RWPE2 (cell line): ENCODE data around the gene CASQ1.

ENCODE experiments used
- ATAC-seq: fragments of 200-7000 bp; cut with Tn5 transposase; 3 replicates; pipeline ENCODE4 v1.9.1; 2021; ENCODE audit warnings: low read depth
- DNase-seq: peaks from one replicate; pipeline ENCODE4 v3.0.0-alpha.2; 2020; ENCODE audit warnings: low spot score
- H3K27ac ChIP-seq: fragments of 450-650 bp; 2 replicates; pipeline ENCODE4 v1.5.1; 2017; ENCODE audit warnings: mild to moderate bottlenecking; ENCODE audit not compliant: poor library complexity, severe bottlenecking
- H3K27me3 ChIP-seq: fragments of 250-450 bp; sonication (Bioruptor Pico); 2 replicates; pipeline ENCODE4 v1.5.1; 2021; ENCODE audit warnings: mild to moderate bottlenecking, moderate library complexity; ENCODE audit not compliant: insufficient read depth, poor library complexity, severe bottlenecking
- H3K36me3 ChIP-seq: fragments of 250-450 bp; sonication (Bioruptor Pico); 2 replicates; pipeline ENCODE4 v1.5.1; 2020; ENCODE audit warnings: low read depth, mild to moderate bottlenecking, moderate library complexity
- H3K4me1 ChIP-seq: fragments of 250-450 bp; sonication (Bioruptor Pico); 2 replicates; pipeline ENCODE4 v1.5.1; 2021; ENCODE audit warnings: mild to moderate bottlenecking, moderate library complexity; ENCODE audit not compliant: insufficient read depth, poor library complexity, severe bottlenecking
- H3K4me3 ChIP-seq: fragments of 250-450 bp; sonication (Bioruptor Pico); 2 replicates; pipeline ENCODE4 v1.5.1; 2021; ENCODE audit warnings: mild to moderate bottlenecking, moderate library complexity; ENCODE audit not compliant: severe bottlenecking
- H3K9me3 ChIP-seq: fragments of 250-450 bp; sonication (Bioruptor Pico); 2 replicates; pipeline ENCODE4 v1.5.1; 2021; ENCODE audit warnings: mild to moderate bottlenecking, moderate library complexity; ENCODE audit not compliant: severe bottlenecking
- CTCF ChIP-seq: fragments of 450-650 bp; IDR thresholded peaks from one replicate; pipeline ENCODE4 v1.5.1; 2017; ENCODE audit warnings: mild to moderate bottlenecking, moderate library complexity; ENCODE audit not compliant: poor library complexity, severe bottlenecking

CASQ1 gene

DNA sequence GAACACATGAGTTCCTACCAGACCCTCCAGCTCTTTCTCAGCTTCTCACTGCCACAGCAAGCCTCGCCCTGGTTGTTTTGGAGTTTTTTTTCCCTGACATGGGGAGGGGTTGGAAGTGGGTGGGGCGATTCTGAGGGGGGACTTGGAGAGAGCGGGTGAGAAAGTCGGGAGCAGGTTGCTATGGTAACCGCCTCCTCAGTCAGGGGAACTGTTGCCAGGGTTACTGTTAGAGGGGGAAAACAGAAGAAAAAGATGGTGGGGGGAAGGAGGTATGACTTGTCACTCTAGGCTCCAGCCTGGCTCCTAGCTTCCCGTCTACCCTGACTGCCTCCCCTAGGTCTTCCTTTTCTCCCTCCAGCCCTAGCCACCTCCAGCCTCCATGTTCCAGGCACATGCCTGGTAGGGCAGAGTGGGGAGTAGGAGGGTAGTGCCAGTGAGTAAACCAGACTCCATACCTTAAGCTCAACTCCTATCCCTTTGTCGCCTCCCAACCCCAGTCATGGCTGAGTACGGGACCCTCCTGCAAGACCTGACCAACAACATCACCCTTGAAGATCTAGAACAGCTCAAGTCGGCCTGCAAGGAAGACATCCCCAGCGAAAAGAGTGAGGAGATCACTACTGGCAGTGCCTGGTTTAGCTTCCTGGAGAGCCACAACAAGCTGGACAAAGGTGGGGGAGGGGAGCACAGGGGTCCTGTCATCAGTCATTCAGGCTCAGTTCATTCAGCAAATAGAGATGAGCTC, 20.8 kb downstream of the CASQ1 start:
- no peak overlapping the region for H3K4me3 ChIP-seq
- H3K9me3 ChIP-seq = no peaks in the 10 kb centered on the region
- H3K36me3 ChIP-seq = peaks cover 86% of the 10 kb centered on the region
- DNase-seq = no peak
- ATAC-seq = no peak
- no peak for TF ChIP-seq CTCF
- no peaks in the 10 kb centered on the region for H3K27me3 ChIP-seq
- peaks cover 4% of the 10 kb centered on the region for H3K4me1 ChIP-seq
- H3K27ac ChIP-seq = no peak overlapping the region

DNA sequence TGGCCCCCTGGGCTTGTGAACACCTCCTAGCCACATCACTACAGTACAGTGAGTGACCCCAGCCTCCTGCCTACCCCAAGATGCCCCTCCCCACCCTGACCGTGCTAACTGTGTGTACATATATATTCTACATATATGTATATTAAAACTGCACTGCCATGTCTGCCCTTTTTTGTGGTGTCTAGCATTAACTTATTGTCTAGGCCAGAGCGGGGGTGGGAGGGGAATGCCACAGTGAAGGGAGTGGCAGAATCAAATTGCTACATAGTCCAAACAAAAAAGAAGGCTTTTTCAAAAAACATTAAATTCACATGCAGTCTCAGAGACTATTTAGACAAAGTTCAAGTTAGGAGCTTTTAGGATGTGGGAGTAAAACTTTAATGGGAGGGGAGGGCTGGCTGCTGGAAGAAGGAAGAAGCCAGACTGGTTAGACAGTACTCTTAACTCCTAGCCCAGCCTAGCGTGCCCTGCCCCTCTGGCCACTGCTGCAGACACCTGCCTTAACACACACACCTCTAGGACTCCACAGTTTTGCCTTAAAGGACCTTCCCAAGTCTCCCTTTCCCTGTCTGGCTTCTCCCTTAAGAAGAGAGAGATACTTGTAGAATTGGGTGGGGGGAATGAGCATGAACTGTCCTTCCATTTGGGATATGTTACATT, 24.2 kb downstream of the CASQ1 start:
- Histone ChIP-seq H3K27ac (no peak overlapping the region), H3K9me3 (no peaks in the 10 kb centered on the region), H3K4me1 (no peaks in the 10 kb centered on the region), H3K27me3 (no peaks in the 10 kb centered on the region), H3K36me3 (peaks cover 83% of the 10 kb centered on the region), H3K4me3 (no peak overlapping the region)
- DNase-seq = no peak
- TF ChIP-seq CTCF = no peak
- ATAC-seq = no peak

DNA sequence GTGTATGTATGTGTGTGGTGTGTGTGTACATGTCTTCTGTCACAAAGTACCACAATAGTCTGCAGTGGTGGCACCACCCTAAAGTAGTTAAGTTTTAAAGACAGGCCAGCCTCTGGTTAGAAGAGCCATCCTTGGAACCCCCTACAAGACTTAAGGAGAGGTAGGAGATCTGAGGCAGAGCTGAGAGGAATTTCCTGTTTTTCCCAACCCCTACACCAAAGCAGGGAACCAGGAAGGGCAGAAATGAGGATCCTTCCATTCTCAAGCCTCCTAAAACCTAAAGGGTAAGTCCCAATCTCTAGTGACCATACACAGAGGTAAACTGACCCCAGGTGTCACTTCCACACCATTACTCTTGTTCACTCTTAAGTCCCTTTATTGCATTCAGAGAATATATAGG, 25.9 kb downstream of the CASQ1 start:
- DNase-seq (no peak), ATAC-seq (no peak)
- Histone ChIP-seq H3K27me3 (no peaks in the 10 kb centered on the region), H3K4me1 (no peaks in the 10 kb centered on the region), H3K9me3 (no peaks in the 10 kb centered on the region), H3K36me3 (peaks cover 78% of the 10 kb centered on the region), H3K4me3 (no peak overlapping the region), H3K27ac (no peak overlapping the region)
- TF ChIP-seq CTCF = no peak

- no peaks in the 10 kb centered on the region for H3K9me3 ChIP-seq
- no peak overlapping the region for H3K4me3 ChIP-seq
- peak overlapping the region; percentile 32 for H3K27ac ChIP-seq
- H3K4me1 ChIP-seq = no peaks in the 10 kb centered on the region
- no peaks in the 10 kb centered on the region for H3K27me3 ChIP-seq
- no peak for TF ChIP-seq CTCF
- ATAC-seq (peak; percentile 72), DNase-seq (no peak)
- H3K36me3 ChIP-seq = peaks cover 74% of the 10 kb centered on the region
Measured at GRCh38 chr1:160217481-160218051, 27.2 kb downstream of the CASQ1 start.
